ENCODE data around the gene THBS4.

DNA sequence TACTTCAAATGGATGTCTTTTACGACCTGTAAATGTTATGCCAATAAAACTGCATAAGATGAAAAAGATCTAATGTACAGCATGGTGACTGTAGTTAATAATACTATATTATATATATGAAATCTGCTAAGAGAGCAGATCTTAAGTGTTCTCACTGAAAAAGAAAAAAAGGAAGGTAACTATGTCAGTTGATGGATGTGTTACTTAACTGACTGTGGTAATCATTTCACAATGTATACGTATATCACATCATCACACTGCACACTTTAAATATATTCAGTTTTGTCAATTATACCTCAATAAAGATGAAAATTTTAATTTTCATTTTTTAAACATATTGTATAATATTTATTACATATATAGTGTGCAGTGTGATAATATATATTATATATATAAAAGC lies 31.9 kb downstream of the THBS4 start:
- TF ChIP-seq, protein P1, sequence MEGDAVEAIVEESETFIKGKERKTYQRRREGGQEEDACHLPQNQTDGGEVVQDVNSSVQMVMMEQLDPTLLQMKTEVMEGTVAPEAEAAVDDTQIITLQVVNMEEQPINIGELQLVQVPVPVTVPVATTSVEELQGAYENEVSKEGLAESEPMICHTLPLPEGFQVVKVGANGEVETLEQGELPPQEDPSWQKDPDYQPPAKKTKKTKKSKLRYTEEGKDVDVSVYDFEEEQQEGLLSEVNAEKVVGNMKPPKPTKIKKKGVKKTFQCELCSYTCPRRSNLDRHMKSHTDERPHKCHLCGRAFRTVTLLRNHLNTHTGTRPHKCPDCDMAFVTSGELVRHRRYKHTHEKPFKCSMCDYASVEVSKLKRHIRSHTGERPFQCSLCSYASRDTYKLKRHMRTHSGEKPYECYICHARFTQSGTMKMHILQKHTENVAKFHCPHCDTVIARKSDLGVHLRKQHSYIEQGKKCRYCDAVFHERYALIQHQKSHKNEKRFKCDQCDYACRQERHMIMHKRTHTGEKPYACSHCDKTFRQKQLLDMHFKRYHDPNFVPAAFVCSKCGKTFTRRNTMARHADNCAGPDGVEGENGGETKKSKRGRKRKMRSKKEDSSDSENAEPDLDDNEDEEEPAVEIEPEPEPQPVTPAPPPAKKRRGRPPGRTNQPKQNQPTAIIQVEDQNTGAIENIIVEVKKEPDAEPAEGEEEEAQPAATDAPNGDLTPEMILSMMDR (IDR thresholded peaks at IDR 0.05; ENCODE audit: low read depth, low read length), result no peak
- no peak for TF ChIP-seq EZH2phosphoT487 (IDR thresholded peaks at IDR 0.05; ENCODE audit: low read depth)

All from OCI-LY3 (cell line).